ENCODE results near the gene ZNF580. TPM values are rescaled to one million over a fixed set of nuclear protein-coding genes. Genes with fewer than 3 reads are reported as not detected.

Gene ZNF580
- total and polyA plus RNA-seq, 12 donors = 8.0 to 101 (median 46.0) TPM

GRCh38 chr19:55644191-55644833 is 3.5 kb downstream of the ZNF580 start:
- no peaks in the 10 kb centered on the region for H3K9me3 ChIP-seq (replicated peaks in 1 of 3)
- intact Hi-C loops (cut with DNase I) = no loop called here
- peaks cover 0 to 14% of the 10 kb centered on the region in 2 donors for H3K36me3 ChIP-seq (replicated peaks in 1 of 2)
- WGBS, 4 donors = 39 to 53% (median 47%) methylated on average over 12 of the region's 12 CpGs
- no peak for DNase-seq
- TF ChIP-seq POLR2A (IDR thresholded peaks at IDR 0.05) (no peak), CTCF (IDR thresholded peaks at IDR 0.05) (no peak)
- peak overlapping the region in 4 of 5 donors; percentile 88 to 94 (median 90) for H3K27ac ChIP-seq
- H3K4me3 ChIP-seq = peak overlapping the region in 3 of 4 donors; percentile 68 to 91 (median 81)
- no peaks in the 10 kb centered on the region for H3K27me3 ChIP-seq
- H3K4me1 ChIP-seq (replicated peaks in 1 of 2) = peaks cover 41 to 54% of the 10 kb centered on the region in 2 donors

- Histone ChIP-seq H3K27me3 (no peaks in the 10 kb centered on the region), H3K4me3 (no peak overlapping the region), H3K9me3 (replicated peaks in 1 of 3) (no peaks in the 10 kb centered on the region), H3K4me1 (replicated peaks in 1 of 2) (peaks cover 40 to 53% of the 10 kb centered on the region in 2 donors), H3K27ac (no peak overlapping the region), H3K36me3 (replicated peaks in 1 of 2) (peaks cover 0 to 14% of the 10 kb centered on the region in 2 donors)
- intact Hi-C loops (cut with DNase I) = no loop called here
- TF ChIP-seq POLR2A (IDR thresholded peaks at IDR 0.05) (no peak), CTCF (IDR thresholded peaks at IDR 0.05) (no peak)
- DNase-seq = no peak
- 87 to 91% (median 88%) methylated on average over 11 to 28 of the region's 28 CpGs for WGBS, 4 donors
Observed at GRCh38 chr19:55644842-55645511, 4.2 kb downstream of the ZNF580 start.

GRCh38 chr19:55645512-55645881 is 4.7 kb downstream of the ZNF580 start:
- H3K36me3 ChIP-seq (replicated peaks in 1 of 2) = peaks cover 0 to 14% of the 10 kb centered on the region in 2 donors
- H3K4me1 ChIP-seq (replicated peaks in 1 of 2) = peaks cover 35 to 48% of the 10 kb centered on the region in 2 donors
- intact Hi-C loops (cut with DNase I) = no loop called here
- H3K27me3 ChIP-seq = no peaks in the 10 kb centered on the region
- WGBS, 4 donors = 65 to 69% (median 68%) methylated on average over 4 to 5 of the region's 5 CpGs
- no peak for TF ChIP-seq CTCF (IDR thresholded peaks at IDR 0.05)
- no peak for TF ChIP-seq POLR2A (IDR thresholded peaks at IDR 0.05)
- no peak overlapping the region for H3K4me3 ChIP-seq
- H3K9me3 ChIP-seq (replicated peaks in 1 of 3) = no peaks in the 10 kb centered on the region
- no peak overlapping the region for H3K27ac ChIP-seq
- no peak for DNase-seq

DNA sequence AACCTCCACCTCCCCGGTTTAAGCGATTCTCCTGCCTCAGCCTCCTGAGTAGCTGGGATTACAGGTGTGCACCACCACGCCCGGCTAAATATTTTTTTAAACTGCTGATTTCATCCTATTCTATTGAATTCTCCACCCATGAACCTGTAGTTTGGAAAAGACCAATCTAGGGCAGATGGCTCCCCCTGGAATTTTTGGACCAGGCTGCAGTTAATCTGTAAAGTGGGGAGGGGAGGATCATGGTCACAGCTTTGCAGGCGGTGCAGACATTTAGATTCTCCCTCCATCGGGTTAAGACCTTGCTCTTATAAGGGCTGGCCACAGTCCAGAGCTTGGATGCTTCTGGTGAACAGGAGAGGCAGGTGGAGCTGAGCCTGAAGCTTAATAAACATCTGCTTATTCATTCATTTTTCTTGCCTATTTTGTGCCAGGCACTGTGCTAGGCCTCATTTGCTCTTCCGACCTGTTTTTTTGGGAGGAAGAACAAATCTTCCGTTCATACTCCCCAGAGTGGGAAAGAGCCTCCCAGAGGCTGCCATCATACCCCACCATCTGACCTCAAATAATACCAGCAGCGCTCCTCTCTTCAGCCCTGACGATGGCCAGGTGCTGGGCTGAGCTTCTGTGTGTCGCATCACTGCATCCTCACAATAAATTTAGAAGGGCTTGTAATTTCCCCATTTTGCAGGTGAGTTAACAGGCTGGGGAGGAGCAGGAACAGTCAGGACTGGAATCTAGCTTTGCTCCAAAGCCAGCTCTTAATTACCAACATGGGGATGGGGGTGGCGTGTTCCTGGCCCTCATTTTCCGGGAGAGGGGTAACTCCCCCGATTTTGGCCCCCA is 6.3 kb downstream of the ZNF580 start:
- peak overlapping the region in 4 of 5 donors; percentile 49 to 86 (median 77) for H3K27ac ChIP-seq
- peak in 2 of 7 donors; percentile 39 to 51 for DNase-seq
- intact Hi-C loops (cut with DNase I) = no loop called here
- no peaks in the 10 kb centered on the region for H3K9me3 ChIP-seq (replicated peaks in 1 of 3)
- H3K4me1 ChIP-seq (replicated peaks in 1 of 2) = peaks cover 34 to 42% of the 10 kb centered on the region in 2 donors
- peak overlapping the region in 1 of 4 donors; percentile 85 for H3K4me3 ChIP-seq
- H3K27me3 ChIP-seq = no peaks in the 10 kb centered on the region
- TF ChIP-seq POLR2A (IDR thresholded peaks at IDR 0.05) (no peak), CTCF (IDR thresholded peaks at IDR 0.05) (no peak)
- WGBS, 4 donors = 34 to 43% (median 37%) methylated on average over 13 to 14 of the region's 14 CpGs
- H3K36me3 ChIP-seq (replicated peaks in 1 of 2) = peaks cover 0 to 17% of the 10 kb centered on the region in 2 donors
